ENCODE data around the gene UNC13A.

UNC13A gene

GRCh38 chr19:17687857-17688784, at the start of gene UNC13A:
TSS of gene UNC13A (minus strand) at chr19:17688354. CDS start at chr19:17688199, 155 bp downstream.
- TF ChIP-seq, protein P1, sequence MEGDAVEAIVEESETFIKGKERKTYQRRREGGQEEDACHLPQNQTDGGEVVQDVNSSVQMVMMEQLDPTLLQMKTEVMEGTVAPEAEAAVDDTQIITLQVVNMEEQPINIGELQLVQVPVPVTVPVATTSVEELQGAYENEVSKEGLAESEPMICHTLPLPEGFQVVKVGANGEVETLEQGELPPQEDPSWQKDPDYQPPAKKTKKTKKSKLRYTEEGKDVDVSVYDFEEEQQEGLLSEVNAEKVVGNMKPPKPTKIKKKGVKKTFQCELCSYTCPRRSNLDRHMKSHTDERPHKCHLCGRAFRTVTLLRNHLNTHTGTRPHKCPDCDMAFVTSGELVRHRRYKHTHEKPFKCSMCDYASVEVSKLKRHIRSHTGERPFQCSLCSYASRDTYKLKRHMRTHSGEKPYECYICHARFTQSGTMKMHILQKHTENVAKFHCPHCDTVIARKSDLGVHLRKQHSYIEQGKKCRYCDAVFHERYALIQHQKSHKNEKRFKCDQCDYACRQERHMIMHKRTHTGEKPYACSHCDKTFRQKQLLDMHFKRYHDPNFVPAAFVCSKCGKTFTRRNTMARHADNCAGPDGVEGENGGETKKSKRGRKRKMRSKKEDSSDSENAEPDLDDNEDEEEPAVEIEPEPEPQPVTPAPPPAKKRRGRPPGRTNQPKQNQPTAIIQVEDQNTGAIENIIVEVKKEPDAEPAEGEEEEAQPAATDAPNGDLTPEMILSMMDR (IDR thresholded peaks at IDR 0.05; ENCODE audit: low read depth, low read length, missing control alignments) = no peak
- H3K4me3 ChIP-seq (ENCODE audit: low read depth, low read length) = peak within 1 kb of the TSS; percentile 9
- DNase-seq (ENCODE audit: low read depth) = no peak
- in situ Hi-C loops (cut with HindIII; ENCODE audit: low sequenced_read_pairs) = no loop called here

DNA sequence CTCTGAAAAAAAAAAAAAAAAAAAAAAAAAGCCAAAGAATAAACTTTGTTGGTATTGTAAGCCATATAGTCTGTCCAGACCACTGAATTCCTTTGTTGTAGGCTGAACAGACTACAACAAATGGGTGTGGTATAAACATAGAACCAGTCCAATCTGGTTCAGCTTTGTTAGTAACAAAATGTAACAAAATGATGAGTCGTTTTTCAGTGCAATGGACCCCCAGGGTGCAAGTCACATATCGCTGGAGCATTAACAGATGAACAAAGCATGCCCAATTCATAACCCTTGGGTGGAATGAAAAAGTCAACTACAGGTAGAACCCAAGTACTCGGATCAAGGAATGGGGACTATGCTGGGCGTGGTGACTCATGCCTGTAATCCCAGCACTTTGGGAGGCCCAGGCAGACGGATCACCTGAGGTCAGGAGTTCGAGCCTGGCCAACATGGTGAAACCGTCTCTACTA, 49.6 kb upstream of the UNC13A start:
- in situ Hi-C loops (cut with HindIII; ENCODE audit: low sequenced_read_pairs) = no loop called here
- TF ChIP-seq, protein P1 (IDR thresholded peaks at IDR 0.05; ENCODE audit: low read depth, low read length, missing control alignments) = no peak
- DNase-seq (ENCODE audit: low read depth) = no peak
- H3K4me3 ChIP-seq (ENCODE audit: low read depth, low read length) = no peak overlapping the region

- TF ChIP-seq, protein P1 (IDR thresholded peaks at IDR 0.05; ENCODE audit: low read depth, low read length, missing control alignments) = no peak
- no peak for DNase-seq (ENCODE audit: low read depth)
- in situ Hi-C loops (cut with HindIII; ENCODE audit: low sequenced_read_pairs) = no loop called here
- H3K4me3 ChIP-seq (ENCODE audit: low read depth, low read length) = no peak overlapping the region
These were observed 47.3 kb upstream of the UNC13A start for GRCh38 chr19:17735410-17735809.

GRCh38 chr19:17734146-17734545, 46.0 kb upstream of the UNC13A start:
- no peak overlapping the region for H3K4me3 ChIP-seq (ENCODE audit: low read depth, low read length)
- no peak for DNase-seq (ENCODE audit: low read depth)
- in situ Hi-C loops (cut with HindIII; ENCODE audit: low sequenced_read_pairs) = no loop called here
- TF ChIP-seq, protein P1 (IDR thresholded peaks at IDR 0.05; ENCODE audit: low read depth, low read length, missing control alignments) = no peak

- no peak overlapping the region for H3K4me3 ChIP-seq (ENCODE audit: low read depth, low read length)
- in situ Hi-C loops (cut with HindIII; ENCODE audit: low sequenced_read_pairs) = no loop called here
- no peak for DNase-seq (ENCODE audit: low read depth)
- TF ChIP-seq, protein P1 (IDR thresholded peaks at IDR 0.05; ENCODE audit: low read depth, low read length, missing control alignments) = no peak
These were observed 45.0 kb upstream of the UNC13A start for GRCh38 chr19:17733127-17733526.

GRCh38 chr19:17727843-17728242, 39.7 kb upstream of the UNC13A start:
- no peak overlapping the region for H3K4me3 ChIP-seq (ENCODE audit: low read depth, low read length)
- TF ChIP-seq, protein P1 (IDR thresholded peaks at IDR 0.05; ENCODE audit: low read depth, low read length, missing control alignments) = no peak
- no peak for DNase-seq (ENCODE audit: low read depth)
- in situ Hi-C loops (cut with HindIII; ENCODE audit: low sequenced_read_pairs) = no loop called here

All from astrocyte of the cerebellum (primary cell).